OCI-LY3 (cell line): ENCODE results near the gene HBG1.

ENCODE experiments used
- EZH2phosphoT487 ChIP-seq: fragments of 200-600 bp; shearing (Covaris generic); IDR thresholded peaks from 2 replicates; pipeline ENCODE4 v1.6.1; 2018; ENCODE audit warnings: antibody characterized with exemption, mixed run types, low read depth
- TF ChIP-seq, protein P1 (sequence below): fragments of 200-600, 300-600 bp; sonication (generic); IDR thresholded peaks from 2 replicates; pipeline ENCODE4 v1.5.1; 2014; ENCODE audit warnings: antibody characterized with exemption, low read length, low read depth

DNA sequence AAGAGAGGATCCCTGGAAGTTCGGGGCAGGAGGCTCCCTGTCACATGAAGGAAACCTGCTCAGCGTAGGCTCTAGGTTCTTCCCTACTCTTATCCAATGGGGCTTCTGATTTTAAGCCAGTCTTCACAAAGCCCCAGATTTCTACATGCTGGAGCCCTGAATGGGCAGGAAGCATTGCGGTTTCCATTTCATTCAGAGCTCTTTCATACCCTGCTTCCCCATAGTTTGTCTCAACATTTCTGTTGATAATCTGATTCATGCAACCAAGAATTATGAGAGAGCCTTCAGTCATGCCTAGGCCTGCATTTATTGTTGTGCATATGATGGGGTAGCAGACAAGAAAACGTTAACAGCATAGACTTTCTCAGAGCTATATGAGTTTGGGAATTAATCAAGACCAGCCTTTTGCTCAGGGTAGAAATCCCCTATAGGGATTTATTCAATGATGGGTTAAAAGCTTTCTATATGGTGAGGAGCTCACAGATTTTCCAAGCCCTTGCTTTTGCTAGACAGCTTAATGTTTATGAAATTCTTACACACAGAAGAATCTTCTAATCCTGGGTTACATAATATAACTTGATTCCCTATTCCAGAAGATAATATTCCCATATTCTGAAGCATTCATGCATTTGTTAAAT lies 36.2 kb upstream of the HBG1 start:
- TF ChIP-seq, protein P1, sequence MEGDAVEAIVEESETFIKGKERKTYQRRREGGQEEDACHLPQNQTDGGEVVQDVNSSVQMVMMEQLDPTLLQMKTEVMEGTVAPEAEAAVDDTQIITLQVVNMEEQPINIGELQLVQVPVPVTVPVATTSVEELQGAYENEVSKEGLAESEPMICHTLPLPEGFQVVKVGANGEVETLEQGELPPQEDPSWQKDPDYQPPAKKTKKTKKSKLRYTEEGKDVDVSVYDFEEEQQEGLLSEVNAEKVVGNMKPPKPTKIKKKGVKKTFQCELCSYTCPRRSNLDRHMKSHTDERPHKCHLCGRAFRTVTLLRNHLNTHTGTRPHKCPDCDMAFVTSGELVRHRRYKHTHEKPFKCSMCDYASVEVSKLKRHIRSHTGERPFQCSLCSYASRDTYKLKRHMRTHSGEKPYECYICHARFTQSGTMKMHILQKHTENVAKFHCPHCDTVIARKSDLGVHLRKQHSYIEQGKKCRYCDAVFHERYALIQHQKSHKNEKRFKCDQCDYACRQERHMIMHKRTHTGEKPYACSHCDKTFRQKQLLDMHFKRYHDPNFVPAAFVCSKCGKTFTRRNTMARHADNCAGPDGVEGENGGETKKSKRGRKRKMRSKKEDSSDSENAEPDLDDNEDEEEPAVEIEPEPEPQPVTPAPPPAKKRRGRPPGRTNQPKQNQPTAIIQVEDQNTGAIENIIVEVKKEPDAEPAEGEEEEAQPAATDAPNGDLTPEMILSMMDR: no peak
- TF ChIP-seq EZH2phosphoT487: no peak
